ENCODE results near the gene BEND6. TPM values are rescaled to one million over a fixed set of nuclear protein-coding genes. Genes with fewer than 3 reads are reported as not detected.
"Not testable (repeated sequence)": the region's sequence is repeated elsewhere in the genome, so short reads cannot be mapped to it uniquely, and the experiment has no call there.

BEND6 gene
- total RNA-seq, 1 donor from 2014 or later = 0.46 TPM

DNA sequence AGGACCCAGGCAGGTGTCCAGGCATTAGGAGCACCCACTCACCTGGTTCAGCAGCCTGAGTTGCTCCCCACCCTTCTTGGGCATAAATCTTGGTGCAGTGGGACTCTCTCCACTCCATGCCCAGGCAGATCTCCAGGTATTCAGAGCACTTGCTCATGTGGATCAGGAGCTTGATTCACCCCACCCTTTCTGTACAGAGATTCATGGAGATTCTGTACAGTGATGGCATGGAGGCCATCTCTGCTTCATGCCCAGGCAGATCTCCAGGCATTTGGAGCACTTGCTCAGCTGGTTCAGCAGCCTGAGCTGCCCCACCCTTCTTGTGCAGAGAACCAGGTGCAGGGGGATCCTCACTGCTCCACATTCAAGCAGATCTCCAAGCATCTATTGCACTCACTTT lies 44.1 kb downstream of the BEND6 start:
- peaks cover 12% of the 10 kb centered on the region for H3K9me3 Mint-ChIP-seq (ENCODE audit: low read depth)
- no peak overlapping the region for H3K4me3 Mint-ChIP-seq (ENCODE audit: low read depth)
- no peak for DNase-seq (ENCODE audit: low spot score, unreplicated experiment)
- H3K27ac Mint-ChIP-seq = no peak overlapping the region
- peaks cover 3% of the 10 kb centered on the region for H3K4me1 Mint-ChIP-seq (ENCODE audit: low read depth)
- TF ChIP-seq, protein P1, sequence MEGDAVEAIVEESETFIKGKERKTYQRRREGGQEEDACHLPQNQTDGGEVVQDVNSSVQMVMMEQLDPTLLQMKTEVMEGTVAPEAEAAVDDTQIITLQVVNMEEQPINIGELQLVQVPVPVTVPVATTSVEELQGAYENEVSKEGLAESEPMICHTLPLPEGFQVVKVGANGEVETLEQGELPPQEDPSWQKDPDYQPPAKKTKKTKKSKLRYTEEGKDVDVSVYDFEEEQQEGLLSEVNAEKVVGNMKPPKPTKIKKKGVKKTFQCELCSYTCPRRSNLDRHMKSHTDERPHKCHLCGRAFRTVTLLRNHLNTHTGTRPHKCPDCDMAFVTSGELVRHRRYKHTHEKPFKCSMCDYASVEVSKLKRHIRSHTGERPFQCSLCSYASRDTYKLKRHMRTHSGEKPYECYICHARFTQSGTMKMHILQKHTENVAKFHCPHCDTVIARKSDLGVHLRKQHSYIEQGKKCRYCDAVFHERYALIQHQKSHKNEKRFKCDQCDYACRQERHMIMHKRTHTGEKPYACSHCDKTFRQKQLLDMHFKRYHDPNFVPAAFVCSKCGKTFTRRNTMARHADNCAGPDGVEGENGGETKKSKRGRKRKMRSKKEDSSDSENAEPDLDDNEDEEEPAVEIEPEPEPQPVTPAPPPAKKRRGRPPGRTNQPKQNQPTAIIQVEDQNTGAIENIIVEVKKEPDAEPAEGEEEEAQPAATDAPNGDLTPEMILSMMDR (IDR thresholded peaks at IDR 0.05; ENCODE audit: unreplicated experiment) = no peak
- no peaks in the 10 kb centered on the region for H3K27me3 Mint-ChIP-seq
- H3K36me3 Mint-ChIP-seq (ENCODE audit: insufficient read depth) = peaks cover 2% of the 10 kb centered on the region

DNA sequence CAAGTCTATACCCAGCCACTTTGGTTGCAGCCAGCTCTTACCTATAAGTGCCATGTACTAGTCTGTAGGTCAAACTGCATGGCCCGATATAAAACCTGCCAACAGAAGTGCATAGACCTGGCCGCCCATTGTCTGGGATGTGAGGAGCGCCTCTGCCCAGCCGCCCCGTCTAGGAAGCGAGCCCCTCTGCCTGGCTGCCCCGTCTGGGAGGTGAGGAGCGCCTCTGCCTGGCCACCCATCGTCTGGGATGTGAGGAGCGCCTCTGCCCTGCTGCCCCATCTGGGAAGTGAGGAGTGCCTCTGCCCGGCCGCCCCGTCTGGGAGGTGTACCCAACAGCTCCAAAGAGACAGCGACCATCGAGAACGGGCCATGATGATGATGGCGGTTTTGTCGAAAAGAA lies 44.8 kb downstream of the BEND6 start:
- not testable (repeated sequence) for H3K27ac Mint-ChIP-seq; H3K36me3 Mint-ChIP-seq (ENCODE audit: insufficient read depth); DNase-seq (ENCODE audit: low spot score, unreplicated experiment); H3K27me3 Mint-ChIP-seq; H3K4me1 Mint-ChIP-seq (ENCODE audit: low read depth); H3K4me3 Mint-ChIP-seq (ENCODE audit: low read depth)
- peaks cover 12% of the 10 kb centered on the region for H3K9me3 Mint-ChIP-seq (ENCODE audit: low read depth)

DNA sequence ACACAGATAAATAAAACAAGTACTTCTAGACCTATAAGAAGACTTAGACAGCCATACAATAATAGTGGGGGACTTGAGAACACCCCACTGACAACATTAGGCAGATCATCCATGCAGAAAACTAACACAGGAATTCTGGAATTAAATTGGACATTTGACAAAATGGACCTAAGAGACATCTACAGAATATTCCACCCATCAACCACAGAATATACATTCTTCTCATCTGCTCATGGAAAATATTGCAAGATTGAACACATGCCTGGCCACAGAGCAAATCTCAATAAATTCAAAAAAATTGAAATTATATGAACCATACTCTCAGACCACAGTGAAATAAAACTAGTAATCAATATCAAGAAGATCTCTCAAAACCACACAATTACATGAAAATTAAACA lies 47.3 kb downstream of the BEND6 start:
- H3K4me1 Mint-ChIP-seq (ENCODE audit: low read depth) = no peaks in the 10 kb centered on the region

DNA sequence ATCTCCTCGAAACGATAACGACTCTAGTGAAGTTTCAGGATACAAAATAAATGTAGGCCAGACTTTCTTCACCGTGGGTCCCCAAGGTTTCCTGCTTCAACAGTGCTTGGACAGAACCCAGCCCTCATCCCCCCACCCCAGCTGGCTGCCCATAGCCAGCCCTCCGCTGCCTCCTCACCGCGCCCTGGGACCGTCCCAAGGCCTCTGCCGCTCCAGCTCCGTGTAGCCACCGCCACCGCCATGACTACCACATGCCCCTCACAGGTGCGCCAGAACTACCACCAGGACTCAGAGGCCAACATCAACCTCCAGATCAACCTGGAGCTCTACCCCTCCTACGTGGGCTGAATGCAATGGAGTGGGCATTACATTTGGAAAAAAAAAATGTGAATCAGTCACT lies 49.4 kb downstream of the BEND6 start:
- Mint-ChIP-seq H3K9me3 (ENCODE audit: low read depth) (no peaks in the 10 kb centered on the region), H3K27ac (no peak overlapping the region), H3K36me3 (ENCODE audit: insufficient read depth) (no peaks in the 10 kb centered on the region), H3K4me3 (ENCODE audit: low read depth) (no peak overlapping the region), H3K27me3 (no peaks in the 10 kb centered on the region), H3K4me1 (ENCODE audit: low read depth) (no peaks in the 10 kb centered on the region)
- DNase-seq (ENCODE audit: low spot score, unreplicated experiment) = no peak
- TF ChIP-seq, protein P1 (IDR thresholded peaks at IDR 0.05; ENCODE audit: unreplicated experiment) = no peak

More for the DNA sequence above, 47.3 kb downstream of the BEND6 start:
- TF ChIP-seq, protein P1 (IDR thresholded peaks at IDR 0.05; ENCODE audit: unreplicated experiment) = no peak
- Mint-ChIP-seq H3K27ac (no peak overlapping the region), H3K4me3 (ENCODE audit: low read depth) (no peak overlapping the region), H3K9me3 (ENCODE audit: low read depth) (peaks cover 5% of the 10 kb centered on the region), H3K36me3 (ENCODE audit: insufficient read depth) (peaks cover 2% of the 10 kb centered on the region), H3K27me3 (no peaks in the 10 kb centered on the region)
- no peak for DNase-seq (ENCODE audit: low spot score, unreplicated experiment)

DNA sequence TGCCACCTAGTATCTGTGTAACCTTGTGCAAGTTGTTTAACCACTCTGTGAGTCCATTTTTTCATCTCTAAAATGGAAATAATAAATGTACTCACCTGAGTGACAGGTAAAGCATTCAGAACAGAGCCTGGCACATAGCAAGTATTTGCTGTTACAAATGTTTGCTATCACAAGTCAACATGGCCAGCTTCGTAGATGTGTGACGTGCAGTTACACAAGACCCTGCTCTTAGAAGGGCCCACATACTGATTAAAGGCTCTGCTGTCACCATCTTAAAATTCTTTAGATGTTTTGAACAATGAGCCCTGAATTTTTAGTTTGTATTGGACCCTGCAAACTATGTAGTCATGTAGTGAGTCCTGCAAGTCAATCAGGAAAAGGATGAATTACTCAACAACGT lies 51.2 kb downstream of the BEND6 start:
- TF ChIP-seq, protein P1 (IDR thresholded peaks at IDR 0.05; ENCODE audit: unreplicated experiment) = no peak
- Mint-ChIP-seq H3K9me3 (ENCODE audit: low read depth) (no peaks in the 10 kb centered on the region), H3K36me3 (ENCODE audit: insufficient read depth) (no peaks in the 10 kb centered on the region), H3K4me3 (ENCODE audit: low read depth) (no peak overlapping the region), H3K27me3 (no peaks in the 10 kb centered on the region), H3K4me1 (ENCODE audit: low read depth) (no peaks in the 10 kb centered on the region), H3K27ac (no peak overlapping the region)
- no peak for DNase-seq (ENCODE audit: low spot score, unreplicated experiment)

DNA sequence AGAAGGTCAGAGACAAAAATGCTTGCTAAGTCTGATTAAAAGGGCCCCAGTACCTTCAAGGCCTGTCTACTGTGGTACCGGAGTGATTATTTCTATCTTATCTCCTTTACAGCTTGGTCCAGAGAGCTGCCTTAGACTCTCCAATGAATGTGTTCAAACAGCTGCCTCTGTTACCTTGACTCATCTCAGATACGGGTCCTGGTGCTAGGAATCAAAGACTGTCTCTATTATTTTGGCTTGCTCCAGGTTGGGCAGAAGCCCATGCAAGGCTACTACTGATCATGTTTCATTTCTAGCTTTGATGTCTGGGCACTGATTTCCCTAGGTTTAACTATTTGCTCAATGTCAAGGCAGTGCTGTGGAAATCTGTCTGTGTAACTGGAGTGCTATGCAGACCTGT lies 53.2 kb downstream of the BEND6 start:
- H3K4me3 Mint-ChIP-seq (ENCODE audit: low read depth); H3K27ac Mint-ChIP-seq; H3K9me3 Mint-ChIP-seq (ENCODE audit: low read depth); DNase-seq (ENCODE audit: low spot score, unreplicated experiment); H3K36me3 Mint-ChIP-seq (ENCODE audit: insufficient read depth); H3K4me1 Mint-ChIP-seq (ENCODE audit: low read depth); H3K27me3 Mint-ChIP-seq: not testable (repeated sequence)
